Calu3 (cell line): ENCODE data around the gene LOXL3. TPM values are rescaled to one million over a fixed set of nuclear protein-coding genes. Genes with fewer than 3 reads are reported as not detected.

Experiments used
- BruUV-seq: library from RNA; stranded (reverse); fragments of 400-500 nt; replicated peaks from 2 replicates; lab custom pipeline; 2021; lab: Mats Ljungman, UMichigan
- CTCF ChIA-PET: fragments of 300-600 bp; sonication (Branson Sonifier 250); formaldehyde crosslinking; loops from one replicate; lab custom pipeline; 2022; ENCODE audit warnings: antibody characterized with exemption; lab: Charles Lee
- DNase-seq: peaks from one replicate; pipeline ENCODE4 v3.0.0; 2022
- H3K27ac Mint-ChIP-seq: one replicate; pipeline ENCODE4 v1.8.0; 2022; ENCODE audit warnings: mixed read lengths; ENCODE audit not compliant: unreplicated experiment
- H3K27me3 Mint-ChIP-seq: one replicate; pipeline ENCODE4 v1.8.0; 2022; ENCODE audit warnings: mixed read lengths; ENCODE audit not compliant: unreplicated experiment
- H3K36me3 Mint-ChIP-seq: one replicate; pipeline ENCODE4 v1.8.0; 2022; ENCODE audit warnings: mild to moderate bottlenecking, moderate library complexity, mixed read lengths; ENCODE audit not compliant: insufficient read depth, unreplicated experiment
- H3K4me1 Mint-ChIP-seq: one replicate; pipeline ENCODE4 v1.8.0; 2022; ENCODE audit warnings: mild to moderate bottlenecking, low read depth, mixed read lengths; ENCODE audit not compliant: unreplicated experiment
- H3K4me3 Mint-ChIP-seq: one replicate; pipeline ENCODE4 v1.8.0; 2022; ENCODE audit warnings: mild to moderate bottlenecking, low read depth, moderate library complexity, mixed read lengths; ENCODE audit not compliant: unreplicated experiment
- H3K9me3 Mint-ChIP-seq: one replicate; pipeline ENCODE4 v1.8.0; 2022; ENCODE audit warnings: low read depth, mixed read lengths; ENCODE audit not compliant: unreplicated experiment
- CTCF ChIP-seq: fragments of 200-600 bp; IDR thresholded peaks from one replicate; pipeline ENCODE4 v1.8.0; 2022; ENCODE audit warnings: antibody characterized with exemption; ENCODE audit not compliant: unreplicated experiment
- intact Hi-C: fragments of 100-400 bp; cut with micrococcal nuclease; formaldehyde crosslinking; loops from one replicate; pipeline ENCODE4 v1.10.0; 2022; ENCODE audit not compliant: unreplicated experiment
- total RNA-seq: library from RNA; stranded (reverse); gene quantifications from 2 replicates; pipeline ENCODE4 v1.2.3, GENCODE V29; 2022

Gene LOXL3
- total RNA-seq, 1 experiment from 2014 or later: 1.2 TPM

GRCh38 chr2:74497777-74498499 is 55.8 kb downstream of the LOXL3 start:
- Mint-ChIP-seq H3K27me3 (peaks cover 15% of the 10 kb centered on the region), H3K9me3 (no peaks in the 10 kb centered on the region), H3K27ac (peak overlapping the region; percentile 33), H3K36me3 (peaks cover 36% of the 10 kb centered on the region), H3K4me1 (peaks cover 26% of the 10 kb centered on the region), H3K4me3 (peak overlapping the region; percentile 58)
- no peak for TF ChIP-seq CTCF
- DNase-seq: peak; percentile 28
- intact Hi-C loops: no loop called here
- no TSS peak for BruUV-seq
- CTCF ChIA-PET: no interaction called here

GRCh38 chr2:74496997-74497776 is 56.6 kb downstream of the LOXL3 start:
- no peak for TF ChIP-seq CTCF
- CTCF ChIA-PET: interaction anchor here (0.6 kb wide), 1 partner anchor 17 kb away, joined by 8 read pairs; no protein-coding TSS in a partner anchor
- no peak overlapping the region for H3K27ac Mint-ChIP-seq
- BruUV-seq: no TSS peak
- peak overlapping the region; percentile 58 for H3K4me3 Mint-ChIP-seq
- H3K9me3 Mint-ChIP-seq: no peaks in the 10 kb centered on the region
- H3K4me1 Mint-ChIP-seq: peaks cover 24% of the 10 kb centered on the region
- intact Hi-C loops: no loop called here
- H3K36me3 Mint-ChIP-seq: peaks cover 36% of the 10 kb centered on the region
- no peak for DNase-seq
- peaks cover 15% of the 10 kb centered on the region for H3K27me3 Mint-ChIP-seq

GRCh38 chr2:74495440-74495839 is 58.3 kb downstream of the LOXL3 start:
- CTCF ChIA-PET: no interaction called here
- no peak for TF ChIP-seq CTCF
- Mint-ChIP-seq H3K36me3 (peaks cover 30% of the 10 kb centered on the region), H3K27me3 (peaks cover 15% of the 10 kb centered on the region), H3K4me1 (peaks cover 11% of the 10 kb centered on the region), H3K27ac (no peak overlapping the region), H3K9me3 (no peaks in the 10 kb centered on the region), H3K4me3 (no peak overlapping the region)
- no TSS peak for BruUV-seq
- intact Hi-C loops: no loop called here
- DNase-seq: no peak

- BruUV-seq: no TSS peak
- Mint-ChIP-seq H3K4me1 (peaks cover 16% of the 10 kb centered on the region), H3K27me3 (peaks cover 9% of the 10 kb centered on the region), H3K27ac (no peak overlapping the region), H3K36me3 (peaks cover 23% of the 10 kb centered on the region), H3K4me3 (no peak overlapping the region), H3K9me3 (no peaks in the 10 kb centered on the region)
- intact Hi-C loops: no loop called here
- CTCF ChIA-PET: no interaction called here
- no peak for DNase-seq
- TF ChIP-seq CTCF: no peak
Observed at GRCh38 chr2:74493546-74493945, 60.2 kb downstream of the LOXL3 start.
